GM12865 (cell line): ENCODE data around the gene TENT4B.

Experiments
- DNase-seq: peaks from one replicate; pipeline ENCODE4 v3.0.0; 2010; ENCODE audit warnings: low read depth
- H3K4me3 ChIP-seq: 2 replicates; pipeline ENCODE4 v1.5.1; 2011; ENCODE audit warnings: mild to moderate bottlenecking, low read depth, low read length, control low read depth
- TF ChIP-seq, protein P1 (sequence below): IDR thresholded peaks from 2 replicates; pipeline ENCODE4 v1.5.1; 2011; ENCODE audit warnings: low read length, control low read depth, low read depth, inconsistent platforms; ENCODE audit not compliant: insufficient read depth; ENCODE audit errors: missing control alignments

TENT4B gene

GRCh38 chr16:50139580-50139979, 13.5 kb upstream of the TENT4B start:
- no peak overlapping the region for H3K4me3 ChIP-seq
- TF ChIP-seq, protein P1, sequence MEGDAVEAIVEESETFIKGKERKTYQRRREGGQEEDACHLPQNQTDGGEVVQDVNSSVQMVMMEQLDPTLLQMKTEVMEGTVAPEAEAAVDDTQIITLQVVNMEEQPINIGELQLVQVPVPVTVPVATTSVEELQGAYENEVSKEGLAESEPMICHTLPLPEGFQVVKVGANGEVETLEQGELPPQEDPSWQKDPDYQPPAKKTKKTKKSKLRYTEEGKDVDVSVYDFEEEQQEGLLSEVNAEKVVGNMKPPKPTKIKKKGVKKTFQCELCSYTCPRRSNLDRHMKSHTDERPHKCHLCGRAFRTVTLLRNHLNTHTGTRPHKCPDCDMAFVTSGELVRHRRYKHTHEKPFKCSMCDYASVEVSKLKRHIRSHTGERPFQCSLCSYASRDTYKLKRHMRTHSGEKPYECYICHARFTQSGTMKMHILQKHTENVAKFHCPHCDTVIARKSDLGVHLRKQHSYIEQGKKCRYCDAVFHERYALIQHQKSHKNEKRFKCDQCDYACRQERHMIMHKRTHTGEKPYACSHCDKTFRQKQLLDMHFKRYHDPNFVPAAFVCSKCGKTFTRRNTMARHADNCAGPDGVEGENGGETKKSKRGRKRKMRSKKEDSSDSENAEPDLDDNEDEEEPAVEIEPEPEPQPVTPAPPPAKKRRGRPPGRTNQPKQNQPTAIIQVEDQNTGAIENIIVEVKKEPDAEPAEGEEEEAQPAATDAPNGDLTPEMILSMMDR = no peak
- no peak for DNase-seq

GRCh38 chr16:50144211-50144610, 8.9 kb upstream of the TENT4B start:
- no peak overlapping the region for H3K4me3 ChIP-seq
- TF ChIP-seq, protein P1 = no peak
- DNase-seq = no peak

DNA sequence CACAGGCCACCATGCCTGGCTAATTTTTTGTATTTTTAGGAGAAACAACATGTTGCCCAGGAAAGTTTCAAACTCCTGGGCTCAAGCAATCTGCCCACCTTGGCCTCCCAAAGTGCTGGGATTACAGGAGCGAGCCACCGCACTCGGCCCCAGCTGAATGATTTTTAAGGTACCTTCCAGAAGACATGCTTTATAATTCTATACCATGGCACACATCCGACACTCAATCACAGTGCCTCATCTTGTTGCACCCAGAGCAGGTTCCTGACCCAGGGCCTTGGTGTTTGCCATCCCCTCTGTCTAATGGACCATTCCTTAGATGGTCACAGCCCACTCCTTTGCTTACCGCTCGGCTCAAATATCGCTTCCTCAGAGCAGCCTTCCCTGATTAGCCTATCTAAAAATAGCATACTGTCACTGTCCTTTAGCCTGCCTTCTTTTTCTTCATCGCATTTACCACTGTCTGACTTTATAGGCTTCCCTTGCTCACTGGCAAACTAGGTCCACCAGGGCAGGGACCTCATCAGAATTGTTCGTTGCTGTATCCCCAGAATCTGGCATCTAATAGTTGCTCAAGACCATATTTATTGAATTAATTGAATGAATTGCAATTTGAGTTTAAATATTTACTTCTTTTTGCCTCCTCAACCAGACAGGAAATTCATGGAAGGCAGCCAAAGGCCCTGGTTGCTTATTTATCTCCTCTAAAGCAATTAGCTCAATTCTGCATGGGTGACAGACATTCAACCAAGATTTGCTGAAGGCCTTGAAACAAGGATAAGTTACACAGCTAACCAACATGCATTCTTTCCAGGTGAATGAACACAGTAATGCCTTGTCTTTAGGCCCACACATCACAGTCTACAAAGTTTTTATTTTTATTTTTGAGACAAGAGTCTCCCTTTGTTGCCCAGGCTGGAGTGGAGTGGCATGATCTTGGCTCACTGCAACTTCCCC, 6.3 kb upstream of the TENT4B start:
- no peak for DNase-seq
- TF ChIP-seq, protein P1 = no peak
- no peak overlapping the region for H3K4me3 ChIP-seq

GRCh38 chr16:50151322-50151721, 1.8 kb upstream of the TENT4B start:
- no peak overlapping the region for H3K4me3 ChIP-seq
- DNase-seq = no peak
- TF ChIP-seq, protein P1 = no peak

GRCh38 chr16:50151756-50152155, 1.4 kb upstream of the TENT4B start:
- TF ChIP-seq, protein P1 = no peak
- peak overlapping the region; percentile 65 for H3K4me3 ChIP-seq
- peak; percentile 20 for DNase-seq

DNA sequence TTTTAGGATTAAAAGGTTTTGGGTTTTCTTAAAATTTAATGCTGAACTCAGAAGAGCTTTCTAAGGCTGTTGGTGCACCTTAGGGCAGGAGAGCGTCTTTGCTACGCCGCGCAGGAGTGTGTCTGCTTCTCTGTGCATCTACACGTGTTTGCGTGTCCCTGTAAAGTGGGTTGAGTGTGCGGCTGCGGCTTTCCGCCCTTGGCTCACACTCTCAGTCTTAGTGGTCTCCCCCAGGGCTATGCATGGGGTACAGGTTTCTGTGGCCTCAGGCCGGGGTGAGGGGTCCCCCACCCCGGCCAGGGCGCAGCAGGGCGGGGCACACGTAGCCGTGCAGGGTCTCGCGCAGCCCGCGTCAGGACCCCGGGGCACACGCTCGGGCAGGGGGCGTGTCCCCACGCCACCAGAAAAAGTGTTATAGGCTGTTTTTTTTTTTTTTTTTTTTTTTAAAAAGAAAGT, 727 bp upstream of the TENT4B start:
- H3K4me3 ChIP-seq = peak overlapping the region; percentile 65
- peak; percentile 95 for DNase-seq
- TF ChIP-seq, protein P1 = no peak
